Cardiac septum (tissue), 1 donor: ENCODE results near the gene OCEL1. TPM values are rescaled to one million over a fixed set of nuclear protein-coding genes. Genes with fewer than 3 reads are reported as not detected.

Experiments
- DNase-seq: peaks from one replicate; pipeline ENCODE4 v3.0.0-alpha.2; 2020; ENCODE audit warnings: low spot score
- intact Hi-C: fragments of 100-400 bp; cut with DNase I; formaldehyde crosslinking; loops from one replicate; pipeline ENCODE4 v1.14.0; 2022
- total RNA-seq: library from RNA; stranded (reverse); fragmentation: NEBNext Ultra II Directional; extraction: Animal tissue kit (Norgen Biotek cat#: 25700); gene quantifications from one replicate; pipeline ENCODE4 v1.2.1, GENCODE V29; 2021
- donor health status: DM: no; HTN: no; CAD: no.

Gene OCEL1
- total RNA-seq, 1 donor from 2014 or later: 18.8 TPM

GRCh38 chr19:17209126-17210036 is 16.6 kb upstream of the OCEL1 start:
- no peak for DNase-seq
- intact Hi-C loops: no loop called here

GRCh38 chr19:17210296-17210695 is 15.7 kb upstream of the OCEL1 start:
- no peak for DNase-seq
- intact Hi-C loops: no loop called here

DNA sequence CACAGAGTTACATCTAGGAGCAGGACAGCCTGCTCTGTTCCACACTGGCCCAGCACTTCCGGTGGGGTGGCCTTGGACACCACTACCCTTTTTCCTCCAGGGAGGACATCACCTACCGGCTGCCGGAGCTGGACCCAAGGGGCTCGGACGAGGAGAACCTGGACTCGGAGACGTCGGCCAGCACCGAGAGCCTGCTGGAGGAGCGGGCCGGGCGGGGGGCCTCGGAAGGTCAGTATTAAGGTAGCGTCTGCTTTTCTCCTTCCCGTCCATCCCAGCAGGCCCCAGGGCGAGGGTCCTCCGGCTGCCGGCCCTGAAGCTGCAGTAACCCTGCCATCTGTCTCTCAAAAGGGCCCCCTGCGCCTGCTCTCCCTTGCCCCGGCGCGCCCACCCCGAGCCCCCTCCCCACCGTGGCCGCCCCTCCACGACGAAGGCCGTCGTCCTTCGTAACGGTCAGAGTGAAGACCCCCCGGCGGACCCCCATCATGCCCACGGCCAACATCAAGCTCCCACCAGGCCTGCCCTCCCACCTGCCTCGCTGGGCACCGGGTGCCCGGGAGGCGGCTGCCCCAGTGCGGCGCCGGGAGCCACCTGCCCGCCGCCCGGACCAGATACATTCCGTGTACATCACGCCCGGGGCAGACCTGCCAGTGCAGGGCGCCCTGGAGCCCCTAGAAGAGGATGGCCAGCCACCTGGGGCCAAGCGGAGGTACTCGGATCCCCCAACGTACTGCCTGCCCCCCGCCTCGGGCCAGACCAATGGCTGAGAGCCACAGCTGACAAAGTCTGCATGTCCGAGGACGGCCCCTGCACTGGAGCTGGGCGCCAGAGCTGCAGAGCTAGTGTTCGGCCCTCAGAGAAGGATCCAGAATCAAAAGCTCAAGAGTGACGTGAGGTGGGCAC is 14.2 kb upstream of the OCEL1 start:
- intact Hi-C loops: no loop called here
- DNase-seq: no peak

DNA sequence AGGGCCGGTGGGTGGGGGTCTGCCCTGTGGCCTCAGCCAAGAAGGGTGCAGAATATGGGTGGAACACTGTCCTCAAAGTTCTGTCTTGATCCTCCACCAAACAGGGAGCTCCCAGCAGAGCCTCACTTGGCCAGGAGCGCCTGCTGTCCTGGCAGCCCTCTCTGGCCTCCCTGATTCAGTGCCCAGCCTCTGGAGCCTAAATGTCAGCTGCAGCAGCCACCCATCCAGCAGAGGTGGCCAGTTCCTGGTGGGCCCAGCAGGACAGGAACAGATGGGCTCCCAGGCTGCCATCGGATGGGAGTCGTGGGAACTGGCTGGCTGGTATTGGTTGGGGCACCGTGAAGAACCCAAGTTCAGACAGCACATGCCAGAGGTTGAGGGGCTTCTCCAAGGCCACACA is 12.7 kb upstream of the OCEL1 start:
- intact Hi-C loops: no loop called here
- no peak for DNase-seq

DNA sequence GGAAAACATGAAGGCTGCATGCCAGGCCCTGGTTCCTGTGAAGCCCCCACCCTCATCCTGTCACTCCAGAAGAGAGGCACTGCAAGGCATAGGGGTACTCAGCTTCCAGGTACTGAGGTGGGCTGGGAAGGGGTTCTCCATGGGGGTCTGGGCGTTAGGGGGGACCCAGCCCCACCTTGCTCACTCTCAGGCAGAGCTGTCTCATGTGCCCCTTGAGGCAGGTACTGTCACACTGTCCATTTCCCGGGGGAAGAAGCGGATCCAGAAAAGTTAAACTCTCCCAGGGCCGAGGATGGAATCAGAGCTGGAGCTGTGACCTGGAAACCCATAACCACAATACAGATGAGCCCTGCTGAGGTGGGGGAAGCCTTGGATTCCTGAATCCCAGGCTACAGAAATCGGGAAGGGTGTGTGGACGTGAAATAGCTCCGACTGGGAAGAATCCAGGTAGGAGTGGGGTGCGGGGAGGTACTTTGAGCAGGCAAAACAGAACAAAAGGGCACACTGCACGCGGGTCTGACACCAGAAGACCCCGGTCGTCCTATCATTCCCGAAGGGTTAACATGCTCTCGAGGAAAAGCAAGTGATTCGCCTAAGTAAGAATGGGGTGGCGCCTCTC is 11.4 kb upstream of the OCEL1 start:
- DNase-seq: no peak
- intact Hi-C loops: loop anchor here (2.0 kb wide), 1 partner anchor 52 kb away; the partner anchor contains the start of gene BABAM1

GRCh38 chr19:17215127-17215971 is 10.7 kb upstream of the OCEL1 start, which contains the start of gene USE1:
Gene USE1 (plus strand): TSS chr19:17215357. CDS start chr19:17215406, 49 bp downstream.
- intact Hi-C loops: loop anchor here (2.0 kb wide), 1 partner anchor 51 kb away; the partner anchor contains the start of gene BABAM1

GRCh38 chr19:17216058-17216670 is 9.9 kb upstream of the OCEL1 start:
- intact Hi-C loops: no loop called here
- DNase-seq: no peak

More at GRCh38 chr19:17215127-17215971, 10.7 kb upstream of the OCEL1 start, which contains the start of gene USE1:
- peak; percentile 96 for DNase-seq

GRCh38 chr19:17219286-17219685 is 6.7 kb upstream of the OCEL1 start:
- no peak for DNase-seq
- intact Hi-C loops: no loop called here

- intact Hi-C loops: no loop called here
- DNase-seq: no peak
Measured at GRCh38 chr19:17220207-17220758, 5.7 kb upstream of the OCEL1 start.

GRCh38 chr19:17225053-17225452 is 973 bp upstream of the OCEL1 start:
- intact Hi-C loops: loop anchor here (5.0 kb wide), 1 partner anchor 148 kb away; the partner anchor contains the start of genes HAUS8 and MYO9B
- DNase-seq: no peak

GRCh38 chr19:17227798-17228367 is 1.9 kb downstream of the OCEL1 start:
- intact Hi-C loops: loop anchor here (5.0 kb wide), 1 partner anchor 151 kb away; the partner anchor contains the start of genes HAUS8 and MYO9B
- DNase-seq: no peak

DNA sequence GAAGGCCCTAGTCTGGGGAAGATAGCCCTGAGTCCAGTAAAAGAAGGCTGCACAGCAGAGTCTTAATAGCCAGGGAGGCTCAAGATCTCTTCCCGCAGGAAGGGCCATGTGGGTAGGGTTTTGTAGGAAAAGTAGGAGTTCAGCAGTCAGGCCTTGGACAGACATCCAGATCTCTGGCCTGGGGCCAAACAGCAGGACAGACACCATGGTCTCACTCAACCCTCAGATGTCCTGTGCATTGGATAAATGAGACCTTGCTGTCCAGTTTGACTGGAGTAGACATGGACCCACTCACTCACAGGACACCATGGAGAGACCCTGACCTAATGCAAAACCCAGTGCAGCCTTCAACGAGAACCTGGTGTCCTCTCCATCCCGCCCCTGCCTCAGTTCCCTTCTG is 3.9 kb downstream of the OCEL1 start:
- no peak for DNase-seq
- intact Hi-C loops: loop anchor here (5.0 kb wide), 1 partner anchor 153 kb away; the partner anchor contains the start of genes HAUS8 and MYO9B

- no peak for DNase-seq
- intact Hi-C loops: no loop called here
Measured at GRCh38 chr19:17232258-17232657, 6.2 kb downstream of the OCEL1 start.

DNA sequence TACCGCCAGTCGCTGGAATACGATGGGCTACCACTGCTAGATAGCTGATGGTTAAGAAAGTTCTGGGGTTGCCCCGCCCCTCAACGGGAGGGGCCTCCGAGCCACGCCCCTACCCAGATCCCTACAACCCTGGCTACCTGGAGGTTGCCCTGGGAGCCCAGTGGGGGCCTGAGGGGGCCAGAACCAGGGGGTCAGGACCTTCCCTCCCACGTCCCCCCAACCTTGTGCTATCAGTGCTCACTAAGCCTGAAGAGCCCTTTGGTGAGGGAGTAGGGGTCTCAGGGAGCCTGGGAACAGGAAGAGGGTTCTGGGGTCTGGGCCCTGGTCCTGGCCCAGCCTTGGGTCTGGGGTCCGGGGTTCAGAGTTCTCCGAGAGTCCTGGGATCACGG is 8.9 kb downstream of the OCEL1 start:
- intact Hi-C loops: loop anchor here (2.0 kb wide), 1 partner anchor 166 kb away; no protein-coding TSS in a partner anchor
- DNase-seq: no peak

DNA sequence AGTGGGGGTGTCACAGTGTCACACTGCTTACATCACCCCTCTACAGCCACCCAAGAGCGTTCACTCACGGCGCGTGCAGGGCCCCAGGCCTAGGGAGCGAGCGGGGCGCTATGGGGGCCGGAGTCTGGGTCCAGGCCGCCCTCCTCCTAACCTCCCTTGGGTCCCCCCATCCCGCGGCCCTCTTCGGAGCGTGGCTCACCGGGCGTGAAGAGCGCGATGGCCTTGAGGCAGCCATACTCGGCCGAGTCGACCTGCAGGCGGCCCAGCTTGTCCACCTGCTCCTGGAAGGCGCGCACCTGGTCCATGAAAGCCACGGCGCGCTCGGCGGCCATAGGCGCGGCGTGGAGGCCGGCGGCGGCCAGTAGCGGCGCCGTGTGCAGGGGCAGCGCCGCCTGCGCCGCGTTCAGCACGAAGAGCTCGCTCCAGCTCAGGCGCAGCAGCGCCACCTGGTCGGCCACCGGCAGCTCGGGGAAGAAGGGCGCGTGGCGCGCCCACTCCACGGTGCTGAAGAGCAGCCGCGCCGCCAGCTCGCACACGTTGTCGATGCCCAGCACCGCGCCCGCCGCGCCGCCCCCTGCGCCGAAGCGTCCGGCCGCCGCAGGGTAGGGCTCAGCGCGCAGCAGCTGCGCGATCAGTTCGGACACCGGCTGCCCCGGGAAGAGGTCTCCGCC is 9.4 kb downstream of the OCEL1 start:
- intact Hi-C loops: loop anchor here (2.0 kb wide), 1 partner anchor 167 kb away; no protein-coding TSS in a partner anchor
- peak; percentile 91 for DNase-seq

DNA sequence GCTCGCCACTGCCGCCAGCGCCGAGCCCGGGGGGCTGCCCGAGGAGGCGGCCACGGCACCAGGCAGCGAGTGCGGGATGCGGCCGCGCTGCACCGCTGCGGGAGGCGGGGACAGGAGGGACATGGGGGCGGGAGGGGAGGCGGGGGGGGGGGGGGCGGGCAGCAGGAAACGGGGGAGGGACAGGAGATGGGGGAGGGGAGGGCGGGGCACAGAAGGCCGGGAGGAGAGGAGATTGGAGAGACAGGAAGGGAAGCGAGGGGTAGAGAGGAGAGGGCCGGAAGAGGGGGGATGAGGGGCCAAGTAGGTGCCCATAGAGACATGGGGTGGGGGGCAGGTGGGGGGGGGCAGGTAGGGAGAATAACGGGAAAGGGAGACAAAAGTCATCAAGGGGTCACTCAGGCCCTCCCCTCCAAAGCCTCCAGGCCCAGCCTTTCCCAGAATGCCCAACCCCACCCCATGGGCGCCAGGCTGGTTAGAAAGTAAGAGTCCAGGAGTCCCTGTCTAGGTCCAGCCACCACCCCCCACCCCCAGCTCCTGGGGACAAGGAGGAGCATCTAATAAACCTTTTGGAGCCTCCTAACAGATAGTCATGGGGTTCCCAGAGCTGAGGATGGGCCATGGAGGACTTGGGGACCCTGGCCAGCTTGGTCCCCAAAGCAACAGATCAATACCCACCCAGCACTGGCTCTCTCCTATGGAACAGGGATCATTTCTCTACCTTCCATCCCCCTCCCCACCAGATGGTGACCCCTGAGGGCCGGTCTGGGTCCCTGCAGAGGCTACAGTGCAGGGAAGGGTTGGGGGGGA is 10.1 kb downstream of the OCEL1 start:
- no peak for DNase-seq
- intact Hi-C loops: loop anchor here (2.0 kb wide), 1 partner anchor 167 kb away; no protein-coding TSS in a partner anchor
